Esophagus squamous epithelium (tissue), 4 donors: ENCODE results near the gene TDRD7.

Experiments
- POLR2A ChIP-seq, 4 donors: fragments of 450-650 bp; IDR thresholded peaks; one replicate each; pipeline ENCODE4 v1.6.1; 2017; ENCODE audit warnings: antibody characterized with exemption in 4 of 4, mild to moderate bottlenecking in 4 of 4, moderate library complexity in 3 of 4
- TF ChIP-seq, protein P1 (sequence below), 6 experiments: fragments of 450-650 bp in 4 of 6; fragments of 200-600 bp in 2 of 6; sonication (generic) in 2 of 6; IDR thresholded peaks; one replicate each; pipeline ENCODE4 v1.5.1; 2016 to 2019; ENCODE audit warnings: antibody characterized with exemption in 6 of 6, mild to moderate bottlenecking in 4 of 6, moderate library complexity in 4 of 6

DNA sequence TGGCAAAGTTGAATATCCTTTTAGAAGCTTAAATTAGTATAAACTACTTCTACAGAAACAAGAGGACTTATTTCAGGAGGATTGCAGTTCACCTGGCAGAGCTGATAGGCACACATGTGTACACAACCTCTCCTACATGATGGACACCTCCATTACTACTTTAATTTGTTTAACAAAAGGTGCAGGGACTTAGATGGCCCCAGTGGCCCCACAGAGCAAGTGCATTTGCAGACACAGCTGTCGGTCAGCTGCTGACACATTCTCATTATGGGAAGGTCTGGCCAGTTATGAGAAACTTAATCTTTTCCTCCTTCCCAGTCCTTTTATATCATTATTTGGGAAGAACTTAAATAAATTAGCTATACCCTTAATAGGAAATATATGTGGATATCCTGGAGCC lies 28.3 kb downstream of the TDRD7 start:
- TF ChIP-seq, protein P1, sequence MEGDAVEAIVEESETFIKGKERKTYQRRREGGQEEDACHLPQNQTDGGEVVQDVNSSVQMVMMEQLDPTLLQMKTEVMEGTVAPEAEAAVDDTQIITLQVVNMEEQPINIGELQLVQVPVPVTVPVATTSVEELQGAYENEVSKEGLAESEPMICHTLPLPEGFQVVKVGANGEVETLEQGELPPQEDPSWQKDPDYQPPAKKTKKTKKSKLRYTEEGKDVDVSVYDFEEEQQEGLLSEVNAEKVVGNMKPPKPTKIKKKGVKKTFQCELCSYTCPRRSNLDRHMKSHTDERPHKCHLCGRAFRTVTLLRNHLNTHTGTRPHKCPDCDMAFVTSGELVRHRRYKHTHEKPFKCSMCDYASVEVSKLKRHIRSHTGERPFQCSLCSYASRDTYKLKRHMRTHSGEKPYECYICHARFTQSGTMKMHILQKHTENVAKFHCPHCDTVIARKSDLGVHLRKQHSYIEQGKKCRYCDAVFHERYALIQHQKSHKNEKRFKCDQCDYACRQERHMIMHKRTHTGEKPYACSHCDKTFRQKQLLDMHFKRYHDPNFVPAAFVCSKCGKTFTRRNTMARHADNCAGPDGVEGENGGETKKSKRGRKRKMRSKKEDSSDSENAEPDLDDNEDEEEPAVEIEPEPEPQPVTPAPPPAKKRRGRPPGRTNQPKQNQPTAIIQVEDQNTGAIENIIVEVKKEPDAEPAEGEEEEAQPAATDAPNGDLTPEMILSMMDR (IDR thresholded peaks at IDR 0.05): no peak
- TF ChIP-seq POLR2A (IDR thresholded peaks at IDR 0.05): no peak
